ENCODE measurements around the gene CENPU. TPM values are rescaled to one million over a fixed set of nuclear protein-coding genes. Genes with fewer than 3 reads are reported as not detected.

Gene CENPU
- total and polyA plus RNA-seq, 10 of the 15 experiments (the other 5 are each of a cell fraction or from before 2014, with no cell fraction given): 26.6 to 90.8 (median 53.8) TPM

GRCh38 chr4:184702114-184702513 lies 31.8 kb downstream of the CENPU start (continued):
- TF ChIP-seq, protein P1, sequence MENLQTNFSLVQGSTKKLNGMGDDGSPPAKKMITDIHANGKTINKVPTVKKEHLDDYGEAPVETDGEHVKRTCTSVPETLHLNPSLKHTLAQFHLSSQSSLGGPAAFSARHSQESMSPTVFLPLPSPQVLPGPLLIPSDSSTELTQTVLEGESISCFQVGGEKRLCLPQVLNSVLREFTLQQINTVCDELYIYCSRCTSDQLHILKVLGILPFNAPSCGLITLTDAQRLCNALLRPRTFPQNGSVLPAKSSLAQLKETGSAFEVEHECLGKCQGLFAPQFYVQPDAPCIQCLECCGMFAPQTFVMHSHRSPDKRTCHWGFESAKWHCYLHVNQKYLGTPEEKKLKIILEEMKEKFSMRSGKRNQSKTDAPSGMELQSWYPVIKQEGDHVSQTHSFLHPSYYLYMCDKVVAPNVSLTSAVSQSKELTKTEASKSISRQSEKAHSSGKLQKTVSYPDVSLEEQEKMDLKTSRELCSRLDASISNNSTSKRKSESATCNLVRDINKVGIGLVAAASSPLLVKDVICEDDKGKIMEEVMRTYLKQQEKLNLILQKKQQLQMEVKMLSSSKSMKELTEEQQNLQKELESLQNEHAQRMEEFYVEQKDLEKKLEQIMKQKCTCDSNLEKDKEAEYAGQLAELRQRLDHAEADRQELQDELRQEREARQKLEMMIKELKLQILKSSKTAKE (IDR thresholded peaks at IDR 0.05; ENCODE audit: low read depth, poor library complexity, severe bottlenecking): no peak
- TF ChIP-seq JUND (IDR thresholded peaks at IDR 0.05; ENCODE audit: low read depth, low read length): no peak
- TF ChIP-seq, protein P2, sequence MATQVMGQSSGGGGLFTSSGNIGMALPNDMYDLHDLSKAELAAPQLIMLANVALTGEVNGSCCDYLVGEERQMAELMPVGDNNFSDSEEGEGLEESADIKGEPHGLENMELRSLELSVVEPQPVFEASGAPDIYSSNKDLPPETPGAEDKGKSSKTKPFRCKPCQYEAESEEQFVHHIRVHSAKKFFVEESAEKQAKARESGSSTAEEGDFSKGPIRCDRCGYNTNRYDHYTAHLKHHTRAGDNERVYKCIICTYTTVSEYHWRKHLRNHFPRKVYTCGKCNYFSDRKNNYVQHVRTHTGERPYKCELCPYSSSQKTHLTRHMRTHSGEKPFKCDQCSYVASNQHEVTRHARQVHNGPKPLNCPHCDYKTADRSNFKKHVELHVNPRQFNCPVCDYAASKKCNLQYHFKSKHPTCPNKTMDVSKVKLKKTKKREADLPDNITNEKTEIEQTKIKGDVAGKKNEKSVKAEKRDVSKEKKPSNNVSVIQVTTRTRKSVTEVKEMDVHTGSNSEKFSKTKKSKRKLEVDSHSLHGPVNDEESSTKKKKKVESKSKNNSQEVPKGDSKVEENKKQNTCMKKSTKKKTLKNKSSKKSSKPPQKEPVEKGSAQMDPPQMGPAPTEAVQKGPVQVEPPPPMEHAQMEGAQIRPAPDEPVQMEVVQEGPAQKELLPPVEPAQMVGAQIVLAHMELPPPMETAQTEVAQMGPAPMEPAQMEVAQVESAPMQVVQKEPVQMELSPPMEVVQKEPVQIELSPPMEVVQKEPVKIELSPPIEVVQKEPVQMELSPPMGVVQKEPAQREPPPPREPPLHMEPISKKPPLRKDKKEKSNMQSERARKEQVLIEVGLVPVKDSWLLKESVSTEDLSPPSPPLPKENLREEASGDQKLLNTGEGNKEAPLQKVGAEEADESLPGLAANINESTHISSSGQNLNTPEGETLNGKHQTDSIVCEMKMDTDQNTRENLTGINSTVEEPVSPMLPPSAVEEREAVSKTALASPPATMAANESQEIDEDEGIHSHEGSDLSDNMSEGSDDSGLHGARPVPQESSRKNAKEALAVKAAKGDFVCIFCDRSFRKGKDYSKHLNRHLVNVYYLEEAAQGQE (IDR thresholded peaks at IDR 0.05; ENCODE audit: low read depth, low read length): no peak
- TF ChIP-seq IKZF1 (conservative IDR thresholded peaks at IDR 0.05): no peak

GRCh38 chr4:184699941-184700340 lies 34.0 kb downstream of the CENPU start:
- POLR2A ChIA-PET: no interaction called here
- FAIRE-seq (no peak), ATAC-seq (no peak), DNase-seq (ENCODE audit: low read depth, low spot score) (no peak)
- Histone ChIP-seq H3K79me2 (ENCODE audit: control insufficient read depth, insufficient read depth, low read length) (no peaks in the 10 kb centered on the region), H3K27ac (ENCODE audit: control insufficient read depth, insufficient read depth) (no peak overlapping the region), H3K36me3 (ENCODE audit: control insufficient read depth in 2 of 2, insufficient read depth in 2 of 2, low read length in 1 of 2) (peaks cover 2 to 20% of the 10 kb centered on the region in 2 experiments), H3K27me3 (replicated peaks in 1 of 2; ENCODE audit: control insufficient read depth in 2 of 2, insufficient read depth in 2 of 2, low read length in 1 of 2) (no peaks in the 10 kb centered on the region), H2AFZ (ENCODE audit: control insufficient read depth, low read depth, low read length) (no peak overlapping the region), H3K9me3 (replicated peaks; ENCODE audit: control insufficient read depth, insufficient read depth, low read length) (no peaks in the 10 kb centered on the region; the same call in 2 of the 3 replicates), H3K4me1 (ENCODE audit: control insufficient read depth, insufficient read depth, low read length) (no peaks in the 10 kb centered on the region), H3K9ac (ENCODE audit: control insufficient read depth, insufficient read depth, low read length) (no peak overlapping the region), H3K4me3 (no peak overlapping the region), H3K4me2 (ENCODE audit: control insufficient read depth, insufficient read depth) (no peak overlapping the region), H4K20me1 (ENCODE audit: control insufficient read depth, insufficient read depth) (no peaks in the 10 kb centered on the region)
- SMC1A ChIA-PET (ENCODE audit: uncharacterized antibody, unreplicated experiment): no interaction called here
- intact Hi-C loops (cut with micrococcal nuclease; ENCODE audit: unreplicated experiment) (no loop called here), in situ Hi-C loops (cut with MboI) (no loop called here)
- 98% methylated on average over 4 of the region's 4 CpGs for whole genome bisulfite sequencing (ENCODE audit: insufficient coverage, insufficient replicate concordance, low lambda C conversion rate, missing lambda C conversion rate)
- CTCF ChIA-PET: interaction anchor here (0.8 to 1.6 kb wide), 2 partner anchors 21 to 46 kb away, joined by 3 to 4 read pairs; no protein-coding TSS in a partner anchor
- BruUV-seq (replicated peaks): no TSS peak
- RAD21 ChIA-PET (ENCODE audit: unreplicated experiment): no interaction called here
- TF ChIP-seq NKRF (conservative IDR thresholded peaks at IDR 0.05) (no peak), NR2C1 (IDR thresholded peaks at IDR 0.05) (no peak), ZBED1 (IDR thresholded peaks at IDR 0.05; ENCODE audit: borderline replicate concordance) (no peak), JUNB (IDR thresholded peaks at IDR 0.05) (no peak)
- TF ChIP-seq, protein P3, sequence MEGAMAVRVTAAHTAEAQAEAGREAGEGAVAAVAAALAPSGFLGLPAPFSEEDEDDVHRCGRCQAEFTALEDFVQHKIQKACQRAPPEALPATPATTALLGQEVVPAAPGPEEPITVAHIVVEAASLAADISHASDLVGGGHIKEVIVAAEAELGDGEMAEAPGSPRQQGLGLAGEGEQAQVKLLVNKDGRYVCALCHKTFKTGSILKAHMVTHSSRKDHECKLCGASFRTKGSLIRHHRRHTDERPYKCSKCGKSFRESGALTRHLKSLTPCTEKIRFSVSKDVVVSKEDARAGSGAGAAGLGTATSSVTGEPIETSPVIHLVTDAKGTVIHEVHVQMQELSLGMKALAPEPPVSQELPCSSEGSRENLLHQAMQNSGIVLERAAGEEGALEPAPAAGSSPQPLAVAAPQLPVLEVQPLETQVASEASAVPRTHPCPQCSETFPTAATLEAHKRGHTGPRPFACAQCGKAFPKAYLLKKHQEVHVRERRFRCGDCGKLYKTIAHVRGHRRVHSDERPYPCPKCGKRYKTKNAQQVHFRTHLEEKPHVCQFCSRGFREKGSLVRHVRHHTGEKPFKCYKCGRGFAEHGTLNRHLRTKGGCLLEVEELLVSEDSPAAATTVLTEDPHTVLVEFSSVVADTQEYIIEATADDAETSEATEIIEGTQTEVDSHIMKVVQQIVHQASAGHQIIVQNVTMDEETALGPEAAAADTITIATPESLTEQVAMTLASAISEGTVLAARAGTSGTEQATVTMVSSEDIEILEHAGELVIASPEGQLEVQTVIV (IDR thresholded peaks at IDR 0.05; ENCODE audit: borderline replicate concordance, partially characterized antibody): no peak
